Mammary epithelial cell (primary cell): ENCODE data around the gene RPS21.

Source experiments
- CTCF ChIP-seq, 2 donors: IDR thresholded peaks in 1 of 2; conservative IDR thresholded peaks in 1 of 2; 2 replicates each; pipeline ENCODE4 v1.5.1; 2011 to 2012; ENCODE audit warnings: inconsistent platforms in 2 of 2, low read length in 2 of 2, mild to moderate bottlenecking in 2 of 2, control low read depth in 1 of 2, low read depth in 1 of 2; ENCODE audit not compliant: insufficient read depth in 1 of 2; ENCODE audit errors: extremely low read depth in 1 of 2
- EZH2 ChIP-seq: IDR thresholded peaks from 2 replicates; pipeline ENCODE4 v1.6.1; 2012; ENCODE audit warnings: low read length, inconsistent platforms, borderline replicate concordance

DNA sequence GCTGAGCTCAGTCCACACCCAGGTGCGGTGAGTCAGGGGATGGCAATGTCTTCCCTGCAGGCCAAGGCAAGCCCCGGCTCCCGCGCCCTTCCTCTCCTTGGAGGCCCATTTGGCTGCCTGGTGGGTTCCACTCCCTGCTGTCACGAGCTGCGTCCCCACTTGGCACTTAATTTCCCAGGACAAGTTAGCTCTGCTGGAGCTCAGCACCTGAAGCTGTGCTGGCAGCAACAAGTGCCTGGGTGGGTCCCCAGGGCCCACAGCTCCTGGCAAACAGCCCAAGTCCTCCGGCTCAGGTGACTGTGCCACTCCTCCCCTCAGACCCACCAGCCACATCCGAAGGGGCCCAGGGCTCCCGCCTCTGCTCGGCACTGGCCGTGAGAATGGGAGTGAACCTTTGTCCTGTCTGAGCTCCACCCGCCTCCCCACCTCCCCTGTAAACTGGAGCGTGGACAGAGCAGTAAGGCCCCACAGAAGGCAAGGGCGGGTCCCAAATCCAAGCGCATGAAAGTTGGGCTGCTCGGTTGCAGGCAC is 36.7 kb upstream of the RPS21 start:
- TF ChIP-seq CTCF (conservative IDR thresholded peaks at IDR 0.05 in 1 of 2, IDR thresholded peaks at IDR 0.05 in 1 of 2; ENCODE audit: extremely low read depth in 1 of 2, insufficient read depth in 1 of 2, low read depth in 1 of 2, low read length in 2 of 2) (no peak), EZH2 (no peak)
